Measurements from ENCODE around the gene JPH2.
A peak's percentile ranks its signal among the peaks of the same experiment; 100 is the strongest.

The JPH2 gene

DNA sequence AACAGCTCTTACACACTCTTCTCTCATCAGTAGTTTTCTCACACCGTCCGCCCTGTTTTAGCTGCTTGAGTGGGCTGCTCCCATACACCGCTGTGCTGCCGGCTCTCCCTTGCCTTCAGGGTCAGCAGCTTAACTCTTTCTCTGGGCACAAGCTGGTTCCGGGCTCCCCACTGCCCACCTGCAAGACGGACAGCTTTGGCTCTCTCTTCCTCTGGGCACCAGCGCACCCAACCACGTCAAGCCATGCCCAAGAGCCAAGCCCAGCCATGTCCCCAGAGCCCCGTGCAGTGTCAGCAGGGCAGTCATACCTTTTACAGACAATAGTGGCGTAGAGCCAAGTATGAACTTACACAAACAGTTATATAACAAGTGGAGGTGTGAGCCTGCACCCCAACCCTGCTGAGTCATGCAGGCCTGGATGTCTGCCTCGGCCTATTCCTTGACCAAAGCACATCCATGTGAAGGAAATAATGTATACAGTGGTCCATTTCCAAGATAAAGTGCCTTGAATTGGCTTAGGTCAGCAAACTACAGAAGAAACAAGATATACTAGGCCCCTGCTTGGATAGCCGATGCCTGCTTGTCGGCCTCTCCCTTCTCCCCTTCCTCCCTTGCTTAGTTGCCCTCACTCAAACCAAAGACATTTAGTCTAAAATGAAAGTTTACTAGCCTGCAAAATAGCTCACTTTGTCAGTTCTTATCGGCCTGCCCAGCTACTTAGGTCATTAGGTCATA lies 89.3 kb downstream of the JPH2 start:
- no peaks in the 10 kb centered on the region for H3K9me3 ChIP-seq (ENCODE audit: insufficient read depth, low read depth, low read length)
- H3K27ac ChIP-seq (ENCODE audit: low read depth, low read length), result peak overlapping the region; percentile 11
- no peaks in the 10 kb centered on the region for H3K79me2 ChIP-seq (ENCODE audit: control insufficient read depth, insufficient read depth, low read length, poor library complexity)
- H3K4me3 ChIP-seq (ENCODE audit: low read depth, low read length), result peak overlapping the region; percentile 18
- H3K4me1 ChIP-seq (ENCODE audit: control insufficient read depth in 1 of 2, insufficient read depth in 2 of 2, low read length in 2 of 2), result peaks cover 5 to 9% of the 10 kb centered on the region in 2 experiments
- no peak overlapping the region for H3K4me2 ChIP-seq (ENCODE audit: low read length)
- no peak overlapping the region for H4K8ac ChIP-seq (ENCODE audit: low read depth, low read length)
- H3K36me3 ChIP-seq (ENCODE audit: control insufficient read depth in 1 of 2, insufficient read depth in 2 of 2, low read length in 2 of 2), result no peaks in the 10 kb centered on the region
- no peak overlapping the region for H2AK5ac ChIP-seq (ENCODE audit: low read length)
- no peak overlapping the region for H2BK5ac ChIP-seq (ENCODE audit: low read depth, low read length, poor library complexity)
- peaks cover 2% of the 10 kb centered on the region for H3K79me1 ChIP-seq (ENCODE audit: low read length)
- no peak for DNase-seq
- no peak overlapping the region for H4K12ac ChIP-seq (ENCODE audit: low read depth, low read length)
- H3K27me3 ChIP-seq (ENCODE audit: insufficient read depth, low read length), result no peaks in the 10 kb centered on the region
- no CpG with 5 or more reads among the region's 14 CpGs for WGBS (ENCODE audit: extremely low coverage, insufficient coverage, insufficient read length)
- peak overlapping the region; percentile 3 for H4K91ac ChIP-seq (ENCODE audit: low read depth, low read length)
- no peak overlapping the region for H3K18ac ChIP-seq (ENCODE audit: low read length)
- H3K4ac ChIP-seq (ENCODE audit: low read depth, low read length), result no peak overlapping the region
- no peak overlapping the region for H2BK120ac ChIP-seq (ENCODE audit: insufficient read depth, low read length, poor library complexity)
- no peak overlapping the region for H2BK12ac ChIP-seq (ENCODE audit: low read length)
- H3K23ac ChIP-seq (ENCODE audit: low read length), result no peak overlapping the region
- no peak overlapping the region for H2AFZ ChIP-seq (ENCODE audit: insufficient read depth, low read length, poor library complexity)
- no peak overlapping the region for H3K9ac ChIP-seq (ENCODE audit: low read length)
- H3K14ac ChIP-seq (ENCODE audit: low read length), result no peak overlapping the region

DNA sequence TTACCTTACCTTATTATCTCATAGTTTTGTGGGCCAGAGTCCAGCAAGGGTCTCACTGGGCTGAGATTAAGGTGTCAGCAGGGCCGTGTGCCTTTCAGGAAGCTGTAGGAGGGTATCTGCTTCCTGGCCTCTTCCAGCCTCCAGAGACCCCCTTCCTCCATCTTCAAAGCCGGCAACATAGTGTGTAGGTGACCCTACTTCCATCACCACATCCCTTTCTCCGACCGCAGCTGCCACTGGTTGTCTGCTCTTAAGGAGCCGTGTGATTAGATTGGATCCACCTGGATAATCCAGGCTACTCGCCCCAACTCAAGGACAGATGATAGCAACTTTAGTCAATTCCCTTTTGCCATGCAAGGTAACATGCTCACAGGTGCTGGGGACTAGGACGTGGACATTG lies 91.2 kb downstream of the JPH2 start:
- no peak for DNase-seq
- Histone ChIP-seq H3K4me1 (ENCODE audit: control insufficient read depth in 1 of 2, insufficient read depth in 2 of 2, low read length in 2 of 2) (peaks cover 5 to 9% of the 10 kb centered on the region in 2 experiments), H2AK5ac (ENCODE audit: low read length) (no peak overlapping the region), H4K12ac (ENCODE audit: low read depth, low read length) (no peak overlapping the region), H2BK5ac (ENCODE audit: low read depth, low read length, poor library complexity) (no peak overlapping the region), H3K14ac (ENCODE audit: low read length) (no peak overlapping the region), H2BK120ac (ENCODE audit: insufficient read depth, low read length, poor library complexity) (no peak overlapping the region), H3K4me3 (ENCODE audit: low read depth, low read length) (no peak overlapping the region), H3K4me2 (ENCODE audit: low read length) (no peak overlapping the region), H3K79me1 (ENCODE audit: low read length) (peaks cover 2% of the 10 kb centered on the region), H3K27ac (ENCODE audit: low read depth, low read length) (no peak overlapping the region), H3K27me3 (ENCODE audit: insufficient read depth, low read length) (no peaks in the 10 kb centered on the region), H3K79me2 (ENCODE audit: control insufficient read depth, insufficient read depth, low read length, poor library complexity) (no peaks in the 10 kb centered on the region), H3K9me3 (ENCODE audit: insufficient read depth, low read depth, low read length) (no peaks in the 10 kb centered on the region), H3K36me3 (ENCODE audit: control insufficient read depth in 1 of 2, insufficient read depth in 2 of 2, low read length in 2 of 2) (no peaks in the 10 kb centered on the region), H4K91ac (ENCODE audit: low read depth, low read length) (no peak overlapping the region), H3K23ac (ENCODE audit: low read length) (no peak overlapping the region), H3K9ac (ENCODE audit: low read length) (no peak overlapping the region), H2AFZ (ENCODE audit: insufficient read depth, low read length, poor library complexity) (no peak overlapping the region), H3K4ac (ENCODE audit: low read depth, low read length) (no peak overlapping the region), H3K18ac (ENCODE audit: low read length) (no peak overlapping the region), H4K8ac (ENCODE audit: low read depth, low read length) (no peak overlapping the region), H2BK12ac (ENCODE audit: low read length) (no peak overlapping the region)
- WGBS (ENCODE audit: extremely low coverage, insufficient coverage, insufficient read length), result no CpG with 5 or more reads among the region's 7 CpGs

DNA sequence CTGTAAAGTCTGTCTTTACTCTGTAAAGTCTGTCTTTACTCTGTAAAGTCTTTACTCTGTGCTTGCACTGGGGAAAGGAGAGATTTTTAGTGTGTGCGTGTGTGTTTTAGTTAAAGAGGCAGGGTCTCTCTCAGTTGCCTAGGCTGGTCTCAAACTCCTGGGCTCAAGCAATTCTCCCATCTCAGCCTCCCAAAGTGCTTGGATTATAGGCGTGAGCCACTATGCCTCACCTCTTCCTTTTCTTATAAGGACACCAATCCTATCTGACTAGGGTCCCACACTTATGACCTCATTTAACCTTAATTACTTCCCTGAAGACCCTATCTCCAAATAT lies 93.8 kb downstream of the JPH2 start:
- Histone ChIP-seq H3K27me3 (ENCODE audit: insufficient read depth, low read length) (no peaks in the 10 kb centered on the region), H3K9ac (ENCODE audit: low read length) (no peak overlapping the region), H4K91ac (ENCODE audit: low read depth, low read length) (no peak overlapping the region), H3K27ac (ENCODE audit: low read depth, low read length) (no peak overlapping the region), H3K4me3 (ENCODE audit: low read depth, low read length) (no peak overlapping the region), H3K14ac (ENCODE audit: low read length) (no peak overlapping the region), H2AK5ac (ENCODE audit: low read length) (no peak overlapping the region), H3K23ac (ENCODE audit: low read length) (no peak overlapping the region), H4K12ac (ENCODE audit: low read depth, low read length) (no peak overlapping the region), H2AFZ (ENCODE audit: insufficient read depth, low read length, poor library complexity) (no peak overlapping the region), H3K79me1 (ENCODE audit: low read length) (peaks cover 2% of the 10 kb centered on the region), H4K8ac (ENCODE audit: low read depth, low read length) (no peak overlapping the region), H3K9me3 (ENCODE audit: insufficient read depth, low read depth, low read length) (no peaks in the 10 kb centered on the region), H2BK120ac (ENCODE audit: insufficient read depth, low read length, poor library complexity) (no peak overlapping the region), H3K36me3 (ENCODE audit: control insufficient read depth in 1 of 2, insufficient read depth in 2 of 2, low read length in 2 of 2) (no peaks in the 10 kb centered on the region), H3K79me2 (ENCODE audit: control insufficient read depth, insufficient read depth, low read length, poor library complexity) (no peaks in the 10 kb centered on the region), H2BK12ac (ENCODE audit: low read length) (no peak overlapping the region), H3K18ac (ENCODE audit: low read length) (no peak overlapping the region), H3K4me1 (ENCODE audit: control insufficient read depth in 1 of 2, insufficient read depth in 2 of 2, low read length in 2 of 2) (peaks cover 5% of the 10 kb centered on the region in 2 experiments), H3K4ac (ENCODE audit: low read depth, low read length) (no peak overlapping the region), H2BK5ac (ENCODE audit: low read depth, low read length, poor library complexity) (no peak overlapping the region), H3K4me2 (ENCODE audit: low read length) (no peak overlapping the region)
- no peak for DNase-seq
- WGBS (ENCODE audit: extremely low coverage, insufficient coverage, insufficient read length), result no CpG with 5 or more reads among the region's 2 CpGs

DNA sequence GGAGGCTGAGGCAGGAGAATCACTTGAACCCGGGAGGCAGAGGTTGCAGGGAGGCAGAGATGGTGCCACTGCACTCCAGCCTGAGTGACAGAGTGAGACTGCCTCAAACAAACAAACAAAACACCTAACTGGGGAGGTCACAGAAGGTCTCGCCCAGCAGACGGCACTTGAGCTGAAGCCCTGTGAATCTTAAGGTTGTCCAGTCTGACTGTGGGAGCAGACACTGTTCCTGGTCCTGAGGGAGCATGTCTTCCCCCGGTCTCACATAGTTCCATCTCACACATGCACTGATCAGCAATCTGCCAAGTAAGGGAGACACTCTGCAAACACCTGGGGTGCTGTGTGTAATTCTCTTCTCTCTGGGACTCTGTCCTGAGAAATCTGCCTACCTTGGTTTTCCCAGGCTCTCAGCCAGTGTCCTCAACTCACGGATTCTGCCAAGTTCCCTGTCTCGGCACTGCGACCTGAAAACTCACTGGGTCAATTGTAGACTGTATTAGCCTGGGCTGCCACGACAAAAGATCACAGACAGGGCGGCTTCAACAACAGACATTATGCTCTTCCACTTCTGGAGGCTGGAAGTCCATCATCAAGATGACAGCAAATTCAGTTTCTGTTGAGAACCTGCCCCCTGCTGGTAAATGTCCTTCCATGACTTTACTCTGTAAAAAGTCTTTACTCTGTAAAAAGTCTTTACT lies 94.3 kb downstream of the JPH2 start:
- H3K14ac ChIP-seq (ENCODE audit: low read length), result no peak overlapping the region
- WGBS (ENCODE audit: extremely low coverage, insufficient coverage, insufficient read length), result no CpG with 5 or more reads among the region's 9 CpGs

More for the DNA sequence above, 94.3 kb downstream of the JPH2 start:
- Histone ChIP-seq H3K4me2 (ENCODE audit: low read length) (no peak overlapping the region), H3K4ac (ENCODE audit: low read depth, low read length) (no peak overlapping the region), H3K4me1 (ENCODE audit: control insufficient read depth in 1 of 2, insufficient read depth in 2 of 2, low read length in 2 of 2) (peaks cover 3% of the 10 kb centered on the region in 2 experiments), H2BK12ac (ENCODE audit: low read length) (no peak overlapping the region), H3K9ac (ENCODE audit: low read length) (no peak overlapping the region), H2BK120ac (ENCODE audit: insufficient read depth, low read length, poor library complexity) (no peak overlapping the region), H3K23ac (ENCODE audit: low read length) (no peak overlapping the region), H3K4me3 (ENCODE audit: low read depth, low read length) (no peak overlapping the region), H3K9me3 (ENCODE audit: insufficient read depth, low read depth, low read length) (no peaks in the 10 kb centered on the region), H3K79me1 (ENCODE audit: low read length) (peaks cover 2% of the 10 kb centered on the region), H4K12ac (ENCODE audit: low read depth, low read length) (no peak overlapping the region), H3K27ac (ENCODE audit: low read depth, low read length) (no peak overlapping the region), H3K36me3 (ENCODE audit: control insufficient read depth in 1 of 2, insufficient read depth in 2 of 2, low read length in 2 of 2) (no peaks in the 10 kb centered on the region), H2BK5ac (ENCODE audit: low read depth, low read length, poor library complexity) (no peak overlapping the region), H4K8ac (ENCODE audit: low read depth, low read length) (no peak overlapping the region), H2AK5ac (ENCODE audit: low read length) (no peak overlapping the region), H4K91ac (ENCODE audit: low read depth, low read length) (no peak overlapping the region), H2AFZ (ENCODE audit: insufficient read depth, low read length, poor library complexity) (no peak overlapping the region), H3K18ac (ENCODE audit: low read length) (no peak overlapping the region), H3K27me3 (ENCODE audit: insufficient read depth, low read length) (no peaks in the 10 kb centered on the region), H3K79me2 (ENCODE audit: control insufficient read depth, insufficient read depth, low read length, poor library complexity) (no peaks in the 10 kb centered on the region)
- DNase-seq, result peak in 1 of 2 donors; percentile 47

Measured in trophoblast cell (in vitro differentiated cells and primary cell).